ENCODE measurements around the gene TSPAN31.

- no peak for TF ChIP-seq POLR2AphosphoS5 (IDR thresholded peaks at IDR 0.05; ENCODE audit: low read depth, low read length)
- TF ChIP-seq REST (IDR thresholded peaks at IDR 0.05; ENCODE audit: insufficient read depth in 1 of 2, low read depth in 2 of 2, low read length in 2 of 2), result no peak
- TF ChIP-seq SIN3A (IDR thresholded peaks at IDR 0.05; ENCODE audit: borderline replicate concordance, insufficient read depth, low read length), result no peak
- TF ChIP-seq TAF1 (IDR thresholded peaks at IDR 0.05; ENCODE audit: borderline replicate concordance, insufficient read depth, low read length), result no peak
- no peak for TF ChIP-seq FOXP2 (optimal IDR thresholded peaks at IDR 0.05; ENCODE audit: borderline replicate concordance, extremely low read depth, extremely low read length, insufficient read depth)
These were observed 14.6 kb downstream of the TSPAN31 start for GRCh38 chr12:57759360-57759980.
